SU-DHL-6 (cell line): ENCODE measurements around the gene ARHGAP29.

ENCODE experiments used
- EZH2phosphoT487 ChIP-seq: fragments of 200-600 bp; sonication (generic), shearing (Covaris generic); conservative IDR thresholded peaks from 2 replicates; pipeline ENCODE4 v1.6.1; 2018; ENCODE audit warnings: mild to moderate bottlenecking, antibody characterized with exemption, low read length, moderate library complexity, mixed read lengths
- TF ChIP-seq, protein P1 (sequence below): fragments of 200-600 bp; sonication (generic); IDR thresholded peaks from one replicate; pipeline ENCODE4 v1.5.1; 2017; ENCODE audit warnings: antibody characterized with exemption, mild to moderate bottlenecking, low read length, moderate library complexity; ENCODE audit not compliant: insufficient read depth, poor library complexity, severe bottlenecking

DNA sequence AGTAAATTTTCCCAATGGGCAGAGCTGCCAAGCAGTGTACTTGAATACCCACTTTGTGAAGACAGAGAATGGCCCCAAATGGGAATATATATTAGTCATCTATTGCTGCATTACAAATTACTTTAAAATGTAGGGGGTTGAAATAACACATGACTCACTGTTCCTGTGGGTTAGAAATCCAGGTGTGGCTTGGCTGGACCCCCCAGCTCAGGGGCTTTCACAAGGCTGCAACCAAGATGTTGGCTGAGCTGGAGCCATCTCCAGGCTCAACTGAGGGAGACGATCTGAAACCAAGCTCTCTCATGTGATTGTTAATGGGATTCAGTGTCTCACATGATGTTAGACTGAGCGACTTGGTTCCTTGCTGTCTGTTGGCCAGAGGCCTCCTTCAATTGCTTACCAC lies 33.4 kb upstream of the ARHGAP29 start:
- TF ChIP-seq EZH2phosphoT487 = no peak
- TF ChIP-seq, protein P1, sequence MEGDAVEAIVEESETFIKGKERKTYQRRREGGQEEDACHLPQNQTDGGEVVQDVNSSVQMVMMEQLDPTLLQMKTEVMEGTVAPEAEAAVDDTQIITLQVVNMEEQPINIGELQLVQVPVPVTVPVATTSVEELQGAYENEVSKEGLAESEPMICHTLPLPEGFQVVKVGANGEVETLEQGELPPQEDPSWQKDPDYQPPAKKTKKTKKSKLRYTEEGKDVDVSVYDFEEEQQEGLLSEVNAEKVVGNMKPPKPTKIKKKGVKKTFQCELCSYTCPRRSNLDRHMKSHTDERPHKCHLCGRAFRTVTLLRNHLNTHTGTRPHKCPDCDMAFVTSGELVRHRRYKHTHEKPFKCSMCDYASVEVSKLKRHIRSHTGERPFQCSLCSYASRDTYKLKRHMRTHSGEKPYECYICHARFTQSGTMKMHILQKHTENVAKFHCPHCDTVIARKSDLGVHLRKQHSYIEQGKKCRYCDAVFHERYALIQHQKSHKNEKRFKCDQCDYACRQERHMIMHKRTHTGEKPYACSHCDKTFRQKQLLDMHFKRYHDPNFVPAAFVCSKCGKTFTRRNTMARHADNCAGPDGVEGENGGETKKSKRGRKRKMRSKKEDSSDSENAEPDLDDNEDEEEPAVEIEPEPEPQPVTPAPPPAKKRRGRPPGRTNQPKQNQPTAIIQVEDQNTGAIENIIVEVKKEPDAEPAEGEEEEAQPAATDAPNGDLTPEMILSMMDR = no peak
